HL-60 (cell line): Measurements from ENCODE around the gene PMPCB.
"Not testable (repeated sequence)": the region's sequence is repeated elsewhere in the genome, so short reads cannot be mapped to it uniquely, and the experiment has no call there.

Experiments used
- POLR2AphosphoS5 ChIP-seq: IDR thresholded peaks from 2 replicates; pipeline ENCODE4 v1.6.1; 2012; ENCODE audit warnings: low read depth
- TF ChIP-seq, protein P1 (sequence below): IDR thresholded peaks from one replicate; pipeline ENCODE4 v1.5.1; 2011; ENCODE audit warnings: low read length, control low read depth, inconsistent platforms; ENCODE audit not compliant: insufficient read depth
- TF ChIP-seq, protein P2 (sequence below): IDR thresholded peaks from 2 replicates; pipeline ENCODE4 v1.6.1; 2012; ENCODE audit warnings: low read depth; ENCODE audit not compliant: insufficient replicate concordance

DNA sequence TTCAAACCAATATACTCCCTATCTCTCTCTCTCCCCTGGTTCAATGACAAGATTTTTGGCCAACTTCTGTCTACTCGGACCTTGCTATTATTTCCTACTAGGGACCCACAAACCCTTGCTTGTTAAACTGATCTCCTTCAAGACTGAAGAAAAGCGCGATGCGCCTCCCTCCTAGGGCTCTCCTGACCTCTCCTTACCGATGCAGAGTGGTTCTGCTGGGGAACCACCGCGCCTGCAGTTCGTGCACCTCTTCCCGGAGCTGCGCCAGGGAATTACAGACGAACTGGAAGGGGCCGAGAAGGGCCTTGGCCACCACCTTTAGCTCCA lies 17.6 kb upstream of the PMPCB start:
- TF ChIP-seq POLR2AphosphoS5: not testable (repeated sequence)
- TF ChIP-seq, protein P1, sequence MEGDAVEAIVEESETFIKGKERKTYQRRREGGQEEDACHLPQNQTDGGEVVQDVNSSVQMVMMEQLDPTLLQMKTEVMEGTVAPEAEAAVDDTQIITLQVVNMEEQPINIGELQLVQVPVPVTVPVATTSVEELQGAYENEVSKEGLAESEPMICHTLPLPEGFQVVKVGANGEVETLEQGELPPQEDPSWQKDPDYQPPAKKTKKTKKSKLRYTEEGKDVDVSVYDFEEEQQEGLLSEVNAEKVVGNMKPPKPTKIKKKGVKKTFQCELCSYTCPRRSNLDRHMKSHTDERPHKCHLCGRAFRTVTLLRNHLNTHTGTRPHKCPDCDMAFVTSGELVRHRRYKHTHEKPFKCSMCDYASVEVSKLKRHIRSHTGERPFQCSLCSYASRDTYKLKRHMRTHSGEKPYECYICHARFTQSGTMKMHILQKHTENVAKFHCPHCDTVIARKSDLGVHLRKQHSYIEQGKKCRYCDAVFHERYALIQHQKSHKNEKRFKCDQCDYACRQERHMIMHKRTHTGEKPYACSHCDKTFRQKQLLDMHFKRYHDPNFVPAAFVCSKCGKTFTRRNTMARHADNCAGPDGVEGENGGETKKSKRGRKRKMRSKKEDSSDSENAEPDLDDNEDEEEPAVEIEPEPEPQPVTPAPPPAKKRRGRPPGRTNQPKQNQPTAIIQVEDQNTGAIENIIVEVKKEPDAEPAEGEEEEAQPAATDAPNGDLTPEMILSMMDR: not testable (repeated sequence)
- TF ChIP-seq, protein P2, sequence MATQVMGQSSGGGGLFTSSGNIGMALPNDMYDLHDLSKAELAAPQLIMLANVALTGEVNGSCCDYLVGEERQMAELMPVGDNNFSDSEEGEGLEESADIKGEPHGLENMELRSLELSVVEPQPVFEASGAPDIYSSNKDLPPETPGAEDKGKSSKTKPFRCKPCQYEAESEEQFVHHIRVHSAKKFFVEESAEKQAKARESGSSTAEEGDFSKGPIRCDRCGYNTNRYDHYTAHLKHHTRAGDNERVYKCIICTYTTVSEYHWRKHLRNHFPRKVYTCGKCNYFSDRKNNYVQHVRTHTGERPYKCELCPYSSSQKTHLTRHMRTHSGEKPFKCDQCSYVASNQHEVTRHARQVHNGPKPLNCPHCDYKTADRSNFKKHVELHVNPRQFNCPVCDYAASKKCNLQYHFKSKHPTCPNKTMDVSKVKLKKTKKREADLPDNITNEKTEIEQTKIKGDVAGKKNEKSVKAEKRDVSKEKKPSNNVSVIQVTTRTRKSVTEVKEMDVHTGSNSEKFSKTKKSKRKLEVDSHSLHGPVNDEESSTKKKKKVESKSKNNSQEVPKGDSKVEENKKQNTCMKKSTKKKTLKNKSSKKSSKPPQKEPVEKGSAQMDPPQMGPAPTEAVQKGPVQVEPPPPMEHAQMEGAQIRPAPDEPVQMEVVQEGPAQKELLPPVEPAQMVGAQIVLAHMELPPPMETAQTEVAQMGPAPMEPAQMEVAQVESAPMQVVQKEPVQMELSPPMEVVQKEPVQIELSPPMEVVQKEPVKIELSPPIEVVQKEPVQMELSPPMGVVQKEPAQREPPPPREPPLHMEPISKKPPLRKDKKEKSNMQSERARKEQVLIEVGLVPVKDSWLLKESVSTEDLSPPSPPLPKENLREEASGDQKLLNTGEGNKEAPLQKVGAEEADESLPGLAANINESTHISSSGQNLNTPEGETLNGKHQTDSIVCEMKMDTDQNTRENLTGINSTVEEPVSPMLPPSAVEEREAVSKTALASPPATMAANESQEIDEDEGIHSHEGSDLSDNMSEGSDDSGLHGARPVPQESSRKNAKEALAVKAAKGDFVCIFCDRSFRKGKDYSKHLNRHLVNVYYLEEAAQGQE: not testable (repeated sequence)
